Measurements from ENCODE around the gene GTF2H3. TPM values are rescaled to one million over a fixed set of nuclear protein-coding genes. Genes with fewer than 3 reads are reported as not detected.
A peak's percentile ranks its signal among the peaks of the same experiment; 100 is the strongest.
"Not testable (repeated sequence)": the region's sequence is repeated elsewhere in the genome, so short reads cannot be mapped to it uniquely, and the experiment has no call there.

The GTF2H3 gene
- total and polyA plus RNA-seq, 10 of the 15 experiments (the other 5 are each of a cell fraction or from before 2014, with no cell fraction given) = 20.6 to 62.9 (median 34.7) TPM

GRCh38 chr12:123602651-123603195 lies 30.9 kb upstream of the GTF2H3 start:
- in situ Hi-C loops (cut with MboI) = no loop called here
- BruUV-seq (replicated peaks) = TSS peak; percentile 67
- Histone ChIP-seq H3K36me3 (ENCODE audit: control insufficient read depth in 2 of 2, insufficient read depth in 2 of 2, low read length in 1 of 2) (peaks cover 4 to 21% of the 10 kb centered on the region in 2 experiments), H3K4me3 (peak overlapping the region; percentile 80), H3K27me3 (replicated peaks in 1 of 2; ENCODE audit: control insufficient read depth in 2 of 2, insufficient read depth in 2 of 2, low read length in 1 of 2) (no peaks in the 10 kb centered on the region), H3K4me1 (ENCODE audit: control insufficient read depth, insufficient read depth, low read length) (peaks cover 4% of the 10 kb centered on the region; the same call in 1 of the 2 replicates), H4K20me1 (ENCODE audit: control insufficient read depth, insufficient read depth) (no peaks in the 10 kb centered on the region), H3K79me2 (ENCODE audit: control insufficient read depth, insufficient read depth, low read length) (peaks cover 46% of the 10 kb centered on the region), H3K27ac (ENCODE audit: control insufficient read depth, insufficient read depth) (peak overlapping the region; percentile 92), H3K9ac (ENCODE audit: control insufficient read depth, insufficient read depth, low read length) (peak overlapping the region; percentile 94), H3K9me3 (replicated peaks; ENCODE audit: control insufficient read depth, insufficient read depth, low read length) (no peaks in the 10 kb centered on the region), H3K4me2 (ENCODE audit: control insufficient read depth, insufficient read depth) (peak overlapping the region; percentile 93), H2AFZ (ENCODE audit: control insufficient read depth, low read depth, low read length) (peak overlapping the region; percentile 76; the same call in 1 of the 2 replicates)
- ATAC-seq = peak; percentile 45
- intact Hi-C loops (cut with micrococcal nuclease; ENCODE audit: unreplicated experiment) = no loop called here
- POLR2A ChIA-PET = interaction anchor here (0.6 to 1.1 kb wide), 4 partner anchors 22 to 369 kb away, joined by 3 to 9 read pairs (median 4); no protein-coding TSS in a partner anchor
- no peak for DNase-seq (ENCODE audit: low read depth, low spot score)
- SMC1A ChIA-PET (ENCODE audit: uncharacterized antibody, unreplicated experiment) = interaction anchor here (0.7 to 1.5 kb wide), 11 partner anchors 9 to 628 kb away, joined by 3 to 7 read pairs (median 4); partner anchors contain the start of genes EIF2B1, GTF2H3 and OGFOD2
- no peak for FAIRE-seq
- RAD21 ChIA-PET (ENCODE audit: unreplicated experiment) = interaction anchor here (0.7 to 1.6 kb wide), 7 partner anchors 15 to 237 kb away, joined by 3 to 8 read pairs (median 4); partner anchors contain the start of genes ATP6V0A2, DNAH10 and KMT5A
- under 1% methylated on average over 7 of the region's 7 CpGs for WGBS (ENCODE audit: insufficient coverage, insufficient replicate concordance, low lambda C conversion rate, missing lambda C conversion rate)
- 0 out of 2 replicates have a peak, but pooled peaks have one; percentile 9 for TF ChIP-seq POLR2AphosphoS5 (IDR thresholded peaks at IDR 0.05; ENCODE audit: low read length)
- 0 out of 2 replicates have a peak, but pooled peaks have one; percentile 10 for TF ChIP-seq RFX5 (IDR thresholded peaks at IDR 0.05; ENCODE audit: low read depth, low read length)
- TF ChIP-seq LARP7 (IDR thresholded peaks at IDR 0.05) = no peak
- TF ChIP-seq YY1 (IDR thresholded peaks at IDR 0.05; ENCODE audit: low read depth, low read length) = 0 out of 2 replicates have a peak, but pooled peaks have one; percentile 8
- CTCF ChIA-PET = interaction anchor here (0.7 to 4.0 kb wide), 14 partner anchors 13 to 382 kb away, joined by 3 to 21 read pairs (median 4); partner anchors contain the start of genes ATP6V0A2, DNAH10 and SNRNP35

- H3K9me3 ChIP-seq (replicated peaks; ENCODE audit: control insufficient read depth, insufficient read depth, low read length); ATAC-seq; H3K27me3 ChIP-seq (replicated peaks in 1 of 2; ENCODE audit: control insufficient read depth in 2 of 2, insufficient read depth in 2 of 2, low read length in 1 of 2); DNase-seq (ENCODE audit: low read depth, low spot score); H3K9ac ChIP-seq (ENCODE audit: control insufficient read depth, insufficient read depth, low read length); FAIRE-seq; H4K20me1 ChIP-seq (ENCODE audit: control insufficient read depth, insufficient read depth); H3K4me1 ChIP-seq (ENCODE audit: control insufficient read depth, insufficient read depth, low read length); intact Hi-C loops (cut with micrococcal nuclease; ENCODE audit: unreplicated experiment); H3K27ac ChIP-seq (ENCODE audit: control insufficient read depth, insufficient read depth); H2AFZ ChIP-seq (ENCODE audit: control insufficient read depth, low read depth, low read length); BruUV-seq (replicated peaks); in situ Hi-C loops (cut with MboI): not testable (repeated sequence)
- H3K4me2 ChIP-seq (ENCODE audit: control insufficient read depth, insufficient read depth) = peak overlapping the region; percentile 54
- RAD21 ChIA-PET (ENCODE audit: unreplicated experiment) = interaction anchor here (0.6 kb wide), 1 partner anchor 206 kb away, joined by 3 read pairs; no protein-coding TSS in a partner anchor
- 74% methylated on average over 11 of the region's 11 CpGs for WGBS (ENCODE audit: insufficient coverage, insufficient replicate concordance, low lambda C conversion rate, missing lambda C conversion rate)
- H3K4me3 ChIP-seq = peak overlapping the region; percentile 6; the same call in 1 of the 2 replicates
- peaks cover 8 to 26% of the 10 kb centered on the region in 2 experiments for H3K36me3 ChIP-seq (ENCODE audit: control insufficient read depth in 2 of 2, insufficient read depth in 2 of 2, low read length in 1 of 2)
- peaks cover 46% of the 10 kb centered on the region for H3K79me2 ChIP-seq (ENCODE audit: control insufficient read depth, insufficient read depth, low read length)
- CTCF ChIA-PET = interaction anchor here (1.2 to 4.0 kb wide), 3 partner anchors 17 to 158 kb away, joined by 3 to 21 read pairs (median 4); partner anchors contain the start of gene DNAH10
- SMC1A ChIA-PET (ENCODE audit: uncharacterized antibody, unreplicated experiment) = interaction anchor here (1.2 kb wide), 1 partner anchor 144 kb away, joined by 4 read pairs; no protein-coding TSS in a partner anchor
- POLR2A ChIA-PET = interaction anchor here (0.7 kb wide), 1 partner anchor 155 kb away, joined by 3 read pairs; no protein-coding TSS in a partner anchor
These were observed 30.1 kb upstream of the GTF2H3 start for GRCh38 chr12:123603495-123603894.
